ENCODE measurements around the gene CLN6. TPM values are rescaled to one million over a fixed set of nuclear protein-coding genes. Genes with fewer than 3 reads are reported as not detected.

CLN6 gene
- total and polyA plus RNA-seq, 2 of the 4 experiments (the other 2 are of a cell fraction) = 6.5 to 31.9 TPM

- POLR2A ChIA-PET (ENCODE audit: unreplicated experiment) = no interaction called here
- Histone ChIP-seq H3K79me1 (ENCODE audit: low read depth in 1 of 2, low read length in 2 of 2) (peaks cover 17 to 51% of the 10 kb centered on the region in 2 experiments), H3K56ac (ENCODE audit: extremely low read depth, insufficient read depth, low read length) (no peak overlapping the region), H3K9me1 (ENCODE audit: insufficient read depth, low read length) (peaks cover 21% of the 10 kb centered on the region), H3K36me3 (ENCODE audit: control insufficient read depth, insufficient read depth, low read length) (peaks cover 2% of the 10 kb centered on the region; the same call in 1 of the 2 replicates), H2AK5ac (ENCODE audit: low read depth, low read length) (peak overlapping the region; percentile 87; the same call in 1 of the 2 replicates), H4K5ac (ENCODE audit: low read depth, low read length) (peak overlapping the region; percentile 49; the same call in 1 of the 2 replicates), H3K14ac (replicated peaks; ENCODE audit: low read depth, low read length) (peak overlapping the region; percentile 40; the same call in 1 of the 2 replicates), H3K4me3 (ENCODE audit: insufficient read depth, low read depth, low read length) (no peak overlapping the region), H3K18ac (ENCODE audit: low read depth, low read length) (peak overlapping the region; percentile 72; the same call in 1 of the 2 replicates), H2AFZ (replicated peaks; ENCODE audit: low read length, poor library complexity) (no peak overlapping the region), H2BK15ac (ENCODE audit: low read depth, low read length) (peak overlapping the region; percentile 80; the same call in 2 of the 3 replicates), H3K4ac (ENCODE audit: low read depth, low read length) (peak overlapping the region; percentile 90), H3K9me3 (ENCODE audit: control insufficient read depth, insufficient read depth, low read length) (no peaks in the 10 kb centered on the region), H3K4me1 (ENCODE audit: control insufficient read depth, insufficient read depth, low read length) (peaks cover 37% of the 10 kb centered on the region), H2BK5ac (ENCODE audit: low read depth, low read length, poor library complexity, severe bottlenecking) (peak overlapping the region; percentile 91), H3K9ac (ENCODE audit: low read depth, low read length) (no peak overlapping the region), H2BK20ac (ENCODE audit: low read depth, low read length) (peak overlapping the region; percentile 90), H3K23ac (ENCODE audit: low read depth, low read length) (peak overlapping the region; percentile 39; the same call in 1 of the 2 replicates), H4K20me1 (ENCODE audit: insufficient read depth, low read length) (peaks cover 15% of the 10 kb centered on the region), H3K27me3 (ENCODE audit: control insufficient read depth, insufficient read depth, low read length) (no peaks in the 10 kb centered on the region), H2AK9ac (replicated peaks; ENCODE audit: low read depth, low read length, poor library complexity) (no peak overlapping the region), H4K91ac (ENCODE audit: insufficient read depth, low read depth, low read length) (peak overlapping the region; percentile 78), H3K27ac (ENCODE audit: insufficient read depth, low read length) (peak overlapping the region; percentile 31), H3K4me2 (ENCODE audit: low read depth, low read length) (no peak overlapping the region), H4K8ac (ENCODE audit: low read depth in 2 of 2, low read length in 2 of 2) (peak overlapping the region; percentile 6 to 84; a peak in 2 of 4 replicates), H2BK120ac (ENCODE audit: low read depth, low read length) (peak overlapping the region; percentile 83; the same call in 1 of the 2 replicates)
- CTCF ChIA-PET = interaction anchor here (0.9 to 1.2 kb wide), 3 partner anchors 9 to 22 kb away, joined by 3 to 4 read pairs (median 3); no protein-coding TSS in a partner anchor
- intact Hi-C loops (cut with micrococcal nuclease) (no loop called here), in situ Hi-C loops (cut with MboI; ENCODE audit: low sequenced_read_pairs) (no loop called here), dilution Hi-C loops (cut with HindIII; ENCODE audit: low sequenced_read_pairs, unreplicated experiment) (no loop called here)
- DNase-seq = no peak
- TF ChIP-seq CHD1 (IDR thresholded peaks at IDR 0.05; ENCODE audit: low read depth, low read length) (no peak), SMC3 (IDR thresholded peaks at IDR 0.05; ENCODE audit: low read depth, low read length) (no peak), MXI1 (IDR thresholded peaks at IDR 0.05; ENCODE audit: borderline replicate concordance, low read depth, low read length) (no peak), CEBPB (IDR thresholded peaks at IDR 0.05; ENCODE audit: low read depth, low read length) (no peak), BHLHE40 (IDR thresholded peaks at IDR 0.05; ENCODE audit: low read depth, low read length) (no peak), MAZ (IDR thresholded peaks at IDR 0.05; ENCODE audit: borderline replicate concordance, low read depth, low read length) (no peak), USF2 (IDR thresholded peaks at IDR 0.05; ENCODE audit: low read depth, low read length) (no peak), MAFK (IDR thresholded peaks at IDR 0.05; ENCODE audit: low read depth, low read length) (no peak), RAD21 (IDR thresholded peaks at IDR 0.05; ENCODE audit: low read length) (no peak), RFX5 (IDR thresholded peaks at IDR 0.05; ENCODE audit: low read depth, low read length) (no peak), POLR2A (IDR thresholded peaks at IDR 0.05; ENCODE audit: low read depth, low read length) (no peak), NFE2L2 (IDR thresholded peaks at IDR 0.05; ENCODE audit: low read depth, low read length) (no peak), ELK1 (IDR thresholded peaks at IDR 0.05; ENCODE audit: borderline replicate concordance, low read depth, low read length) (no peak)
- no TSS peak for BruUV-seq (replicated peaks)
- ATAC-seq (ENCODE audit: low read depth) = no peak
- WGBS, 2 experiments (ENCODE audit: extremely low coverage in 2 of 2, insufficient read length in 1 of 2) = no CpG with 5 or more reads among the region's 5 CpGs
These were observed 44.8 kb upstream of the CLN6 start for GRCh38 chr15:68274201-68274848.
